Measurements from ENCODE around the gene PROB1.
"Not testable (repeated sequence)": the region's sequence is repeated elsewhere in the genome, so short reads cannot be mapped to it uniquely, and the experiment has no call there.

PROB1 gene

DNA sequence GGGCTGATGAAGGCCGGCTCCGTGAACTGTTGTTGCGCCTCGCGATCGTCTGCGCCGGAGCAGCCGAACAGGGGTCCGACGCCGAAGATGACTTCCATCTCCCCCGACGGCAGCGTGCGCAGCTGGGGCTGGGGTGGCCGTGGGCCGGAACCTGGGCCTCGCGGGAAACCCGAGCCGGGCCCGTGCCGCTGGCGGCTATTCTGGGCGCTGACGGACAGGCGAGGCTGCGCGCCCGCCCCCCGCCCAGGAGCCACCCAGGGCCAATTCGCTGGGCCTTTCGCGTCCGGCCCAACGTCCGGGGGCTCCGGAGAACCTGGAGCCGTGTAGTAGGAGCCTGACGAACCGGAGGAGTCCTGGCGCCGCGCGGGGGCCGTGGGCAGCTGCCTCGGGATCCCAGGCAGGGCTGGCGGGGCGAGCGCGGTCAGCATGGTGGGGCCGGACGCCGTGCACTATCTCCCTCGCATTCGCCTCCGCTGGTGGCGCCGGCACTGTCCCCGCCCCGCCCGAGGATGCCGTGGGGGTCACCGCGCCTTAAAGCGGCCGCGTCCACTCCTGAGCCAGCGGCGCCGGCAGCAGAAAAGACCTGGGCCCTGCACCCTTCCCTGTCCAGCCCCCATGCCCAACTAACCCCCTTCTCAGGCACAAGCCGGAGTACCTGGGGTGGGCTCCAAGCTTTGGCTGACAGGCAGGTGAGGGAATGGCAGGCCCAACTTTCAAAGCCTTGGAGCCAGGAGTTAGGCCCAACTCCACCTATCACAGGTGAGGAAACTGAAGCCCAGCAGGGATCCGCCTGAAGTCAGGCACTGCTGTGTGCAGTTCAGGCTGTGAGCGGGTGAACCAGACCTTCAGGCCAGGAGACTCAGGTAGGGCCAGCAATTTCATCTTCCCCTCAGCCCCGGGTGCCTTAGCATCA lies at the start of gene PROB1:
Gene PROB1, minus strand, starts transcription at position 451 of the 913 bp plus-strand sequence. Its CDS starts 23 bp downstream, at position 428.
- DNase-seq = no peak

DNA sequence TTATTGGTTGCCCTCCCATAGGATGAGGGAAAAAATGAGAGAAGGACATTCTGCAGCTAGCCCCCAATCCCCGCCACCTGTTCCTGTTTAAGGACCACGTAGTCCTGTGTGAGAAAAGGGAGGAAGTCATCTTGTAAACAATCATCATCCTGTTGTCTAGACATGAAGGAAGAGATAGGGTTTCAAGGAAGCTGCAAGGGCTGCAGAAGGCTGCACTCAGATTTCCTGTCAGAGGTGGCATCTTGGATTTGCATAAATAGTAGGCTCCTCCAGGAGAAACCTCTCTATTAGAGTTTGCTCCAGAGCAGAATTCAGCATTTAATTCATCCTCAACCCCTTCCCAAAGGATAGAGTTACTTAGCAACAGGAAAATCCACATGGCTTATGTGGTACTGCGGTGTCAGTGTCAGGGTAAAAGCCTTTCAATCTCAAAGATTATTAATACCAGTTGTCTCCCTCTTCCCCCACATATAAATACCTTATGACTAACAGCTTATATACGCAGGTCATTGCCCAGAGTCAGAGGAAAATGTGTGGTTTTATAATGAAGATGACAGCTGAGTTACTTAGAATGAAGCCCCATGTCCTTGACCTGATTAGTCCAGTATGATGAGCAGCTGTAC lies 49.0 kb upstream of the PROB1 start:
- no peak for DNase-seq

GRCh38 chr5:139440416-139440815 lies 45.5 kb upstream of the PROB1 start:
- DNase-seq = not testable (repeated sequence)

GRCh38 chr5:139439013-139439903 lies 44.4 kb upstream of the PROB1 start, which contains the start of gene DNAJC18:
Gene DNAJC18 (minus strand): TSS chr5:139439525. CDS start chr5:139439445, 80 bp downstream.
- peak; percentile 66 to 98 (median 92) for DNase-seq

DNA sequence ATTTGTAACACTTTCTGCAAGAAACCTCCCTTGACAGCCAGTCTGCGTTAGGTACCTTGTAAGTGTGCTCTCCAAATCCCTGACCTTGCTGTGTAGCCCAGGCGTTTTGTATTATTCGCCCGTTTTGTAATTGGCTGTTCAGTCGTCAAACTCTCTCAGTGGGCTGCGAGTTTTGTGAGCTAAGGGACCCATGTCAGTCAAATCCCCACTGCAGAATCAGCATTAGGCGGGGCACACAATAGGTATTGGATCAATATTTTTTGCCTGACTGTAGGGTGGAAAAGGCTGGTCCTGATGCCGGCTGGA lies 43.8 kb upstream of the PROB1 start:
- DNase-seq = no peak

- no peak for DNase-seq
Measured at GRCh38 chr5:139435676-139436075, 40.8 kb upstream of the PROB1 start.

DNA sequence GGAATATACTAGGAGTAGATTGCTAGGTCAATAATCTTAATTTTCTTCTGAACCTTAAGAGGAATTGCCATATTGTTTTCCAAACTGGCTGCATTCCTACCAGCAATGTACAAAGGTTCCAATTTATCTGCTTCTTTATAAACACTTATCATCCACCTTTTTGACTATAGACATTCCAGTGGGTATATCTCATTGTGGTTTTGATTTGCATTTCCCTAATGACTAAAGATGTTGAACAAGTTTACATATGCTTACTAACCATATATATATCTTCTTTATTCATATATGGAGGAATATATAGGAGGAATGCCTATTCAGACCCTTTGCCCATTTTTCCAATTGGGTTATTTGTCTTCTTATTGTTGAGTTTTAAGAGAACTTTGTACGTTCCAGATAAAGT lies 36.8 kb upstream of the PROB1 start:
- DNase-seq = no peak

DNA sequence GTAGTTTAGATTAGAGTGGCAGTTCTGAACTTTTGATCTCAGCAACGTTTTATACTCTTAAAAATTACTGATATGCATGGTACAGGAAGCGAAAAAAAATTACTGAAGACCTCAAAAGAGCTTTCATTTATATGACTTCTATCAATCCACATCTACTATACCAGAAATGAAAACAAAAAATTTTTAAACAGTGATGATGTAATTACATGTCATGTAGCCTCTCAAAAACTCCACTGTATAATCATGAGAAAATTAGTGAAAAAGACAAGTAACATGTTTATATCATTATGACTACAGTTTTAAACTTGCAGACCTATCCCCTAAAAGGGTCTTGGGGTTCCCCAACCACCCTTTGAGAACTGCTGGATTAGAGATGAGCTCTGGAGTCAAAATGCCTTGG lies 35.1 kb upstream of the PROB1 start:
- no peak for DNase-seq

DNA sequence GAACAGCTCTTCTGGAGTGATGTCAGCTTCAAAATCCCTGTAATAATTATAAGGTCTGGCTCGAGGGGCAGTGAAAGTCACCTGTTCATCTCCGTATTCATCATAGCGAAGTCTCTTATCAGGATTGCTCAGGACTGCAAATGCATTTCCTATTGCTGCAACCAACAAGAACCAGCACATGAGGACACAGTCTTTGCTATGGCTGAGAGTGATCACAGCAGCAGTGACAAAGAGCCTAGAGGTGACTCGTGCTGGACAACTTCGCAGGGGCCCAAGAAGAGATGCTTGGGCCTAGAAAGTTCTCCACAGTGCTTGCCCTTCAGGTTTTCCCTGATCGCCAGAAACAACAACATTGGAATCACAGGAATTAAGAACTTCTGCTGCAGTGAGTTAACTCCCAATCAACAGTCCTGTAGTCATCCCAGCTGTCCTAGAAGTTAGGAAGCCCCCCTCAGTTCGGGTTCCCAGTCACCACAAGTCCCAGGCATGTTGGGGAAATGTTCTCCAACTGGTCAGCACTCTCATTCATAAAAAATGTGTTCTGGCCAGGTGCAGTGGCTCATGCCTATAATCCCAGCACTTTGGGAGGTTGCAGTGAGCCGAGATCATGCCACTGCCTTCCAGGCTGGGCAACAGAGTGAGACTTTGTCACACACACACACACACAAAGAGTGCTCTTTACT lies 31.4 kb upstream of the PROB1 start:
- DNase-seq = no peak

DNA sequence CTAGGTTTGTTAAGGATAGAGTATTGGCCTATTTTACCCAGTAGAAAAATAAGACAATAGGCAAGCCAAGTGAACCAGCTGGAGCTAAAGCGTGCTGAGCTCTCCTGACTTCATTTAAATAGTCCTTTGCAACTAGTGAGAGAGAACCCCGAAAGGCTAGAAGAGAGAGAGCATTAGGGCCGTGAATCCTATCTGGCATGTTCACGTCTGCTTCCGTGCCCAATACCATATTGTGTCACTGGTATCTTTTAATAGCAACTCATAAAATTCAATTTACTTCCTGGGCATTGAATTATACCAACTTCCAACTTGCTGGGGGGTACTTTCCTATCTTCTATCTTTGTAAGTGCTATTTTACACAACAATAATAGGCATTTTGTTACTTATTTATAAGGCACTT lies 30.6 kb upstream of the PROB1 start:
- no peak for DNase-seq

DNA sequence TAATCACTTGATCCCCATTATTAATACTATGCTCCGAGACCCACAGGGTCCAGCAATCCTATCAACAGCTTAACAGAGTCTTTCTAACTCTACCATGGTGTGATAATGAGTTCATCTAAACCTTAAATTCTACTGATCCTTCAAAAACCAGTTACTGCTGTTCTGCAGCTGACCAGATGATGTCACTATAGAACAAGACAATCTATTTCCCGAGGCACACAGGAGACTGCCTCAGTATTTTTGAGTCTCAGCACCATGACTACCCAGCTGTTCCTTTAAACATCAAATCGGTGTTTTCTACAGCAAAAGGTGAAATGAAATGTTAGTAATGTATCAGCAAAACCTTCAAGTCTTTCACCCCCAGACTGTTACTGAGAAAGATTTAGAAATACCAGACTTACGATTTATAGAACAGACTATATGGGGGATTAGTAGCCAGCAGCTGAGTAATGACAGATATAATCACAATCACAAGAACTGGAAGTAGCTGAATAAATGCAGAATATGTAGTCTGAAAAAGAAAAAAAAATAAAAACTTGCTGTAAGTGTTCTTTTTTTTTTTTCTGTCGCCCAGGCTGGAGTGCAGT lies 27.5 kb upstream of the PROB1 start:
- DNase-seq = peak in 12 of 58 donors; percentile 10 to 75 (median 20)

DNA sequence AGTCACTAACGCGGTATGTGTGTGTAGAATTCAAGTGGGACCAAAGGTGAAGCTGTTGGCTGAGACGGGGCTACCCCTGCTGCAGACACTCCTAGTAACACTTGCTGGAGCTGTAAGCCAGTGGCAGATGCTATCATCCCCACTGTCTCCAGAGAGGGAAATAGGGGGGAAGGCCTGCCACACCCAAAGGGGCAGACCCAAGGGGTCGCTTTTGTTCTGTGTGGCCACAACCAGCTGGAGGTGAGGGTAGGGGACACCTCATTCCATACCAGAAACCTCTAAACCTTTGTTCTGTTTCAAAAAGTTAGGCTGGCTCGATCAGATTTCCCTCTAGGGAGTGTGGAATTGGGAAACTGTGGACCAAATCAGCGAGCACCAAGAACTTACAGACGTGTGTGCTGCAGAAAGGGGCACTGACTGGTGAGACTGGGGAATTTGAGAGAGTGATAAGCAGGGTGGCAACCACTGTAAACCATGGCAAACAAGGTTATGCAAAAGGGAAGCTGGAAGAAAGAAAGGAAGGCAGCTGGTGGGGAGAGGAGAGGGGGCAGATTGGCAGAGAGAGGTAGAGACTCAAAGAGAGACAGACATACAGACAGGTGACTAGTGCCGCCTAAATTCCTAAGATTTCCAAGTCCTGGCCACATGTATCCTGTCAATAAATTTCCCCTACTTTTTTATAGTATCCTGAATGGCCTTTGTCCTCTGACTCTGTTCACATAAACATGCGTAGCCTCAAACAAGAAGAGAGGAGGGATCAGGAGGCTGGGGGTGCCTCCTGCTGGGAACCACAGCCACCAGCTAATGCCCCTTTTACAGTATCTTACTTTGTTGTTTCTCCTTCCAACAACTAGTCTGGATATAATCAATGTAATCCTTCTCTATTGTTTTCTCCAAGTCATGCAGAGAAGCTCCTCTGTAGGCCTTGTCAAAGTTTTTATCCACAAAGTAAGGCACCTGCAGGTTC lies 24.6 kb upstream of the PROB1 start:
- DNase-seq = no peak

- DNase-seq = no peak
Measured at GRCh38 chr5:139418793-139419192, 23.9 kb upstream of the PROB1 start.

GRCh38 chr5:139417214-139417613 lies 22.3 kb upstream of the PROB1 start:
- DNase-seq = peak in 7 of 58 donors; percentile 25 to 59 (median 29)

DNA sequence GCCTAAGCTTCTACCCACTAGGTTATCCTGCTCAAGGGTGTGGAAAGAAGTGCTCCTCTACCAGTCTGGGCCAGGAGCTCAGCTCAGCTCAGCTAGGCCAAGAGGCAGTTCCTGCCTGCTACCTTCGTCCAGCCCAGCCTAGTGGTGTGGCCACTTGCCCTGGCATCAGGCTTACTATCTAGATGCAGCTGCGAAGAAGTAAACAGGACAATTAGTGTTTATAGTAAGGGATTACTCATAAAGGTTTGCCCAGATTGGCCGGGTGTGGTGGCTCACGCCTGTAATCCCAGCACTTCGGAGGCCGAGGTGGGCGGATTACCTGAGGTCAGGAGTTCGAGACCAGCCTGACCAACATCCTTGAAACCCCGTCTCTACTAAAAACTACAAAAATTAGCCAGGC lies 21.7 kb upstream of the PROB1 start:
- DNase-seq = no peak

DNA sequence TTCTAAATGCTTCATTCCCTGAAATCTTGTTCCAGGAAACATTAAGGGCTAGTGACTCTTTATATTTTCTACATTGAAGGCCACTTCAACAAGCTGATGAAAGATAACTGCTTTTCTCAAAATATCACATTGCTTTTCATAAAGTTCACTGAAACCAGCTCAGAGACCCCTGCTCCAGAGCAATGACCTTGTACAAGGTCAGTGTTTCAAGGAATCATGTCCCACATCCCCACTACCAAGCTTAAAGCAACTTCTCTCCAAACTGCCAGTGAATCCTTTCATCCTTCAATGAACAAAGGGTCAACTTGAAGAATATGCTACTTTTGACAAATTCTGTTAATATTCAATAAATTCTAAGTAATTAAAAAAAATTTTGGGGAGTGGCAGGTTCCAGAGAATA lies 21.0 kb upstream of the PROB1 start:
- no peak for DNase-seq

DNA sequence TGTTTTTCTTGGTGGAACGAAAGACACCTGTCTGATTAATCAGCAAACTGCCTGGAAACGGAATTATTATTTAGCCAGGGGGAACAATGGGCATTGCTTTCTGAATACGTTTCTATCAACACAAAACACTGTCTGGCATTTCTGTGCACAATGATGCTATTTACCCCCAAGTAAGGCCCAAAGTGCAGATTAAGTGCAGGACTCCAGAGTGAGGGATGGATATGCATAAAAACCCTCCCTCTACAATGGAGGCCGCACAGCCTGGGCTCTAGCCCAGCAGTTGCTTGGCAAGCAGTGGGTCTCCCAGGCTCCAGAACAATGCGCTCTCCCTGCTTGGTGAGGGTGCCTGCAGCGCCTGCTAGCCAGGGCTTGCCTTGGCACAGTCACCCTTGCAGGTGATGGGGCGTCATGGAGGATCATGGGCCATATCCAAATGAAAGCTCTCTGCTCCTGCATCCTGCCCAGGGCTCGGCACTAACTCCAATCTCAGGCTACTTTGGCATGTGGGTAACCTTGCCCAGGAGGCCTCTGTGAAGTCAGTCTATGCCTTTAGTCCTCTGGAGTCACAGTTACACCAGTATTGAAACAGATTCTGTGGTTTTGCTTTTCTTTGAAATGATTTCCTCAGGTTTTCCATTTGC lies 20.4 kb upstream of the PROB1 start:
- DNase-seq = peak in 56 of 58 donors; percentile 15 to 93 (median 78)

DNA sequence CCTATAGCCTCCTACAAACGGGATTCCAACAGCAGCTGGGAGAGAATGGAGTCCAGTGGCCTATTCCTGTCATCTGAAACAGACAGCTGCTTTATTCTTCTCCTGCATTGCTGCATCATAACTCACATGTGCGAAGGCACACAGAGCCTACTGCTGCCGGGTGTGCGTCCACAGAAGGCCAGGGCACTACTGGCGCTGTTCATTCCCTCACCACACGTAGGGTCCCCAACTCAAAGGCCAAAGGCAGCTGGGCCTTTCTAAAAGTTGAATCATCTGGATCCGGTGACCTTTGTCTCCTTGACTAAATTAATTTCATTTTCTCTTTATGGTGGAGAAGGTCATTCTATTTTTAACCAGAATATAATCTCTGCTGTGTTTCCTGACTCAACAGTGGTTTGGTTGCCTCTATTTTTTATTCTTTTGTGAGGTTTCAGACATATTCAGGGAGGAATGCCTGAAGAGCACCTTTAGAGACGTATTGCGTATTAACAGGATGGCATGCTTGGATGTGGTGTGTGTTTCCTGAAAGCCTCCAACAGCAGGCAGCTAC lies 19.8 kb upstream of the PROB1 start:
- DNase-seq = peak in 26 of 58 donors; percentile 8 to 66 (median 36)

GRCh38 chr5:139413963-139414362 lies 19.1 kb upstream of the PROB1 start:
- DNase-seq = no peak

Measured in anterior cingulate cortex (tissue), 58 donors.